ENCODE data around the gene HELZ. TPM values are rescaled to one million over a fixed set of nuclear protein-coding genes. Genes with fewer than 3 reads are reported as not detected.

HELZ gene
- total RNA-seq, 1 donor from 2014 or later: 72.5 TPM

- Histone ChIP-seq H3K4me3 (no peak overlapping the region), H3K9me3 (no peaks in the 10 kb centered on the region), H3K4me1 (no peaks in the 10 kb centered on the region), H3K27ac (no peak overlapping the region), H3K36me3 (no peaks in the 10 kb centered on the region), H3K27me3 (no peaks in the 10 kb centered on the region)
- DNase-seq: no peak
- no peak for ATAC-seq
- intact Hi-C loops (cut with DNase I): no loop called here
- no peak for TF ChIP-seq CTCF (IDR thresholded peaks at IDR 0.05)
These were observed 220.3 kb downstream of the HELZ start for GRCh38 chr17:67024736-67025135.

GRCh38 chr17:67022451-67022810, 222.6 kb downstream of the HELZ start:
- ATAC-seq: no peak
- H3K4me3 ChIP-seq: no peak overlapping the region
- no peaks in the 10 kb centered on the region for H3K36me3 ChIP-seq
- no peaks in the 10 kb centered on the region for H3K27me3 ChIP-seq
- no peak for DNase-seq
- intact Hi-C loops (cut with DNase I): no loop called here
- no peaks in the 10 kb centered on the region for H3K4me1 ChIP-seq
- no peak for TF ChIP-seq CTCF (IDR thresholded peaks at IDR 0.05)
- H3K9me3 ChIP-seq: no peaks in the 10 kb centered on the region
- no peak overlapping the region for H3K27ac ChIP-seq

GRCh38 chr17:67021743-67022450, 223.1 kb downstream of the HELZ start:
- Histone ChIP-seq H3K4me1 (no peaks in the 10 kb centered on the region), H3K4me3 (no peak overlapping the region), H3K36me3 (no peaks in the 10 kb centered on the region), H3K27me3 (no peaks in the 10 kb centered on the region), H3K27ac (no peak overlapping the region), H3K9me3 (no peaks in the 10 kb centered on the region)
- intact Hi-C loops (cut with DNase I): no loop called here
- TF ChIP-seq CTCF (IDR thresholded peaks at IDR 0.05): no peak
- DNase-seq (no peak), ATAC-seq (no peak)

- H3K4me1 ChIP-seq: no peaks in the 10 kb centered on the region
- no peaks in the 10 kb centered on the region for H3K9me3 ChIP-seq
- H3K27ac ChIP-seq: no peak overlapping the region
- intact Hi-C loops (cut with DNase I): no loop called here
- no peaks in the 10 kb centered on the region for H3K36me3 ChIP-seq
- no peaks in the 10 kb centered on the region for H3K27me3 ChIP-seq
- ATAC-seq: no peak
- H3K4me3 ChIP-seq: no peak overlapping the region
- no peak for DNase-seq
- TF ChIP-seq CTCF (IDR thresholded peaks at IDR 0.05): no peak
These were observed 223.8 kb downstream of the HELZ start for GRCh38 chr17:67021196-67021595.

Other genes with a start within 250 kb of the HELZ start
- not detected for gene CACNG1, start 200.6 kb downstream of the HELZ start, total RNA-seq
- gene PSMD12, start 121.4 kb upstream of the HELZ start, total RNA-seq: 43.8 TPM
- gene PITPNC1, start 132.1 kb upstream of the HELZ start, total RNA-seq: 25.4 TPM

All from upper lobe of right lung (tissue), 1 donor.